Right lobe of liver (tissue), 6 donors: Measurements from ENCODE around the gene REEP2. TPM values are rescaled to one million over a fixed set of nuclear protein-coding genes. Genes with fewer than 3 reads are reported as not detected.

ENCODE experiments used
- ATAC-seq, 4 donors: fragments of 200-7000 bp; cut with Tn5 transposase; one replicate each; pipeline ENCODE4 v1.9.1; 2020; ENCODE audit warnings: mild to moderate bottlenecking in 4 of 4, moderate library complexity in 4 of 4
- DNase-seq, 3 donors: peaks; one replicate each; pipeline ENCODE4 v3.0.0-alpha.2; 2020
- H3K27ac ChIP-seq, 3 donors: fragments of 200-600 bp; one replicate each; pipeline ENCODE4 v1.8.0; 2022
- H3K27me3 ChIP-seq, 2 donors: fragments of 200-600 bp; one replicate each; pipeline ENCODE4 v1.8.0; 2022
- H3K36me3 ChIP-seq, 4 donors: fragments of 200-600 bp; sonication (generic) in 1 of 4; one replicate each; pipeline versions ENCODE4 v1.5.1 to v1.8.0; 2017 to 2022; ENCODE audit warnings: control low read depth in 1 of 4
- H3K4me1 ChIP-seq, 4 donors: fragments of 200-600 bp; sonication (generic) in 1 of 4; one replicate each; pipeline versions ENCODE4 v1.5.1 to v1.8.0; 2017 to 2022; ENCODE audit warnings: control low read depth in 1 of 4
- H3K4me3 ChIP-seq, 3 donors: fragments of 200-600 bp; one replicate each; pipeline ENCODE4 v1.8.0; 2022
- H3K9me3 ChIP-seq, 4 donors: fragments of 200-600 bp; sonication (generic) in 1 of 4; one replicate each; pipeline versions ENCODE4 v1.5.1 to v1.8.0; 2017 to 2022; ENCODE audit warnings: control low read depth in 1 of 4
- CTCF ChIP-seq, 4 donors: fragments of 200-600 bp in 3 of 4; fragments of 450-650 bp in 1 of 4; IDR thresholded peaks; one replicate each; pipeline versions ENCODE4 v1.5.1 to v1.8.0; 2016 to 2022; ENCODE audit warnings: antibody characterized with exemption in 4 of 4, mild to moderate bottlenecking in 2 of 4
- POLR2A ChIP-seq: fragments of 450-650 bp; IDR thresholded peaks from one replicate; pipeline ENCODE4 v1.6.1; 2017; ENCODE audit warnings: antibody characterized with exemption, mild to moderate bottlenecking
- WGBS: methylation state at CpG from one replicate; pipeline ENCODE4 v1.1.6; 2018; ENCODE audit warnings: low coverage, low lambda C conversion rate; ENCODE audit not compliant: insufficient coverage; ENCODE audit errors: missing lambda C conversion rate; 5-methylcytosine and 5-hydroxymethylcytosine counted together
- intact Hi-C, 2 donors: fragments of 100-400 bp; cut with DNase I; formaldehyde crosslinking; loops; one replicate each; pipeline versions ENCODE4 v1.11.2 to v1.14.1; 2022
- total RNA-seq, 6 experiments: library from RNA; depleted of rRNA in 2 of 6; stranded (reverse); fragments of >200 nt in 2 of 6; fragmentation: NEBNext Ultra II Directional in 3 of 6; extraction: Animal tissue kit (Norgen Biotek cat#: 25700) in 3 of 6; gene quantifications; one replicate each; pipeline versions ENCODE4 v1.1.0 to v1.2.4, GENCODE V29; 2016 to 2023
- donor health status: DM: no; HTN: yes; CAD: no.
- donor health status: DM: no; HTN: no; CAD: no.
- donor health status: DM: no; HTN: no; CAD: no.
- donor health status: DM: no; HTN: yes; CAD: no.
- donor health status: DM: no; HTN: yes; CAD: no.

REEP2 gene
- total RNA-seq, 6 experiments from 2014 or later = not detected

DNA sequence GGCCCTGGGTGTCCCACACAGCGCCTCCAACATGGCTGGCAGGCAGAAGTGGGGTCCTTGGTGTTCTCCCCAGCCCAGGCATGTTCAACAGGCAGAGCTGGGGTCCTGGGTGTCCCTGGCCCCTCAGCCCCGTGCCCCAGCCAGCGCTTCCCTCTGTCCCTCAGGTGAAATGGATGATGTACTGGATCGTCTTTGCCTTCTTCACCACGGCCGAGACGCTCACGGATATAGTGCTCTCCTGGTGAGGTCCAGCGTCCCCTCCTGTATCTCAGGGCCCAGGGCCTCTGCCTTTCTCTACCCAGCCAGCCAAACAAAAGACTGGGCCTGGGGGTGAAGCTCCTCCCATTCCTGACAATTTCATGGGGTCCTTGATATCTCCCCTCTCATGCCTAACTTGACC is 2.4 kb downstream of the REEP2 start:
- WGBS = 87% methylated on average over 4 of the region's 9 CpGs
- no peak for ATAC-seq

GRCh38 chr5:138444078-138444773 is 5.4 kb downstream of the REEP2 start:
- DNase-seq (no peak), ATAC-seq (no peak)
- H3K4me3 ChIP-seq = no peak overlapping the region
- H3K36me3 ChIP-seq = no peaks in the 10 kb centered on the region
- TF ChIP-seq CTCF (IDR thresholded peaks at IDR 0.05) (no peak), POLR2A (no peak)
- H3K9me3 ChIP-seq = no peaks in the 10 kb centered on the region
- intact Hi-C loops = loop anchor here in 1 of 2 donors (10.0 kb wide), 1 partner anchor 111 kb away; no protein-coding TSS in a partner anchor
- no peaks in the 10 kb centered on the region for H3K27me3 ChIP-seq
- peaks cover 0 to 6% (median 0%) of the 10 kb centered on the region in 4 donors for H3K4me1 ChIP-seq
- 93% methylated on average over 3 of the region's 13 CpGs for WGBS
- H3K27ac ChIP-seq = no peak overlapping the region

More for the DNA sequence above, 2.4 kb downstream of the REEP2 start:
- peaks cover 0 to 5% (median 0%) of the 10 kb centered on the region in 4 donors for H3K4me1 ChIP-seq
- no peak overlapping the region for H3K4me3 ChIP-seq
- no peak overlapping the region for H3K27ac ChIP-seq
- TF ChIP-seq CTCF (IDR thresholded peaks at IDR 0.05) = no peak
- no peak for TF ChIP-seq POLR2A
- intact Hi-C loops = loop anchor here in 1 of 2 donors (10.0 kb wide), 1 partner anchor 114 kb away; no protein-coding TSS in a partner anchor
- no peaks in the 10 kb centered on the region for H3K27me3 ChIP-seq
- H3K9me3 ChIP-seq = no peaks in the 10 kb centered on the region
- DNase-seq = no peak
- H3K36me3 ChIP-seq = peaks cover 0 to 3% (median 1%) of the 10 kb centered on the region in 4 donors

DNA sequence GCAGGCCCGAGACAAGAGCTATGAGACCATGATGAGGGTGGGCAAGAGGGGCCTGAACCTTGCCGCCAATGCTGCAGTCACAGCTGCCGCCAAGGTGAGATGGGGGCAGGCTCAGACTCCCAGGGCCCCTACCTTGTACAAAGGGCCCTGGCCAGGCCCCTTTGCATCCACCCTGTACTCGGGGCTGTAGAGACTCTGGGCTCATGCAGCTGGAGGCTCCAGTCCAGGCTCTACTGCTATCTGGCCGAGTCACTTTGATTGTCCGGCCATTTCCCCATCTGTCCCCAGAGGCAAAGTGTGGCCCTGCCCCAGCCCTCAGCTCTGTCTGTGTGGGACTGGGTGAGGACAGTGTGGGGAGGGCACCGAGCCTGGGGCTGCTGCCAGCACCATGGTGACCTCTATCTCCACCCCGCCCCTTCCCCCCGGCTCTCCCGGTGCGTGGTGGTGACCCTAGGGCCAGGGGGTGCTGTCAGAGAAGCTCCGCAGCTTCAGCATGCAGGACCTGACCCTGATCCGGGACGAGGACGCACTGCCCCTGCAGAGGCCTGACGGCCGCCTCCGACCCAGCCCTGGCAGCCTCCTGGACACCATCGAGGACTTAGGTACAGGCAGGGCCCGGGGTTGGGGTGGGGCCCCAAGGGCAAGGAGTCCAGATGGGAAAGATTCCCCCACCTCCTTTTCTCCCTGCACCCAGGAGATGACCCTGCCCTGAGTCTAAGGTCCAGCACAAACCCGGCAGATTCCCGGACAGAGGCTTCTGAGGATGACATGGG is 6.1 kb downstream of the REEP2 start:
- H3K27ac ChIP-seq = no peak overlapping the region
- no peak overlapping the region for H3K4me3 ChIP-seq
- peaks cover 0 to 6% (median 0%) of the 10 kb centered on the region in 4 donors for H3K4me1 ChIP-seq
- TF ChIP-seq POLR2A = no peak
- TF ChIP-seq CTCF (IDR thresholded peaks at IDR 0.05) = no peak
- intact Hi-C loops = loop anchor here in 1 of 2 donors (10.0 kb wide), 1 partner anchor 110 kb away; no protein-coding TSS in a partner anchor
- no peaks in the 10 kb centered on the region for H3K36me3 ChIP-seq
- no peaks in the 10 kb centered on the region for H3K27me3 ChIP-seq
- ATAC-seq (no peak), DNase-seq (no peak)
- WGBS = 66% methylated on average over 5 of the region's 22 CpGs
- H3K9me3 ChIP-seq = no peaks in the 10 kb centered on the region

DNA sequence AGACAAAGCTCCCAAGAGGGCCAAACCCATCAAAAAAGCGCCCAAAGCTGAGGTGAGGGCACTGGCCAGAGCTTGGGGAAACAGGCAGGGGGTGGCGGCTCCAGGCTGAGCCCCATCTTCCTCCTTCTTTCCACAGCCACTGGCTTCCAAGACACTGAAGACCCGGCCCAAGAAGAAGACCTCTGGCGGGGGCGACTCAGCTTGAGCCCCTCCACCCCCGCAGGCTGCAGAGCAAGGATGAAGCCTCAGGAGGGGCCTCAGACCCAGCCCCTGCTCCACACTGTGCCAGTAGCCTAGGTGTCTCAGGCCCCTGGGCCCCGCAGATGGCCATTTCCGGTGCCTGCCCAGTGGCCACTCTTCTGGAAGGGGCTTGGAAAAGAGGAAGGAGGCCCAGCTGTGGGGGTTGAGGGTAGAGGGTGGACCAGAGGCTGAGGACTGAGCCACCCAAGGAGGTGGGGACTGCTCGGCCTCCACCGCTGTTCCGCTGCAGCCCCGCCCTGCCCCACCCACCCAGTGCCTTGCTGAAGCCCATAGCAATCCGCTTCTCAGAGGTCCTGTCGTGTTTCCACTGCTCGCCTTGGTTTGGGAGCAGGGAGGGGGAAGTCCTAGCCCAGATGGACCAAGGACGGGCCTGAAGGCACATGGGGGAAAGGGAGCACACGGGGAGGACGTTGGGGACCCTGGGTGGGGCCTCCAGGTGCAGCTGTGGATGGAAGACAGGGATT is 6.9 kb downstream of the REEP2 start:
- intact Hi-C loops = loop anchor here in 1 of 2 donors (10.0 kb wide), 1 partner anchor 109 kb away; no protein-coding TSS in a partner anchor
- no CpG with 5 or more reads among the region's 18 CpGs for WGBS
- no peak overlapping the region for H3K4me3 ChIP-seq

More for the DNA sequence above, 6.9 kb downstream of the REEP2 start:
- no peak for DNase-seq
- Histone ChIP-seq H3K36me3 (no peaks in the 10 kb centered on the region), H3K27me3 (no peaks in the 10 kb centered on the region), H3K4me1 (peaks cover 0 to 6% (median 0%) of the 10 kb centered on the region in 4 donors), H3K9me3 (no peaks in the 10 kb centered on the region), H3K27ac (no peak overlapping the region)
- no peak for ATAC-seq
- TF ChIP-seq POLR2A (no peak), CTCF (IDR thresholded peaks at IDR 0.05) (no peak)
